A549 (cell line): ENCODE results near the gene RELN. TPM values are rescaled to one million over a fixed set of nuclear protein-coding genes. Genes with fewer than 3 reads are reported as not detected.
A peak's percentile ranks its signal among the peaks of the same experiment; 100 is the strongest.

ENCODE experiments used
- ATAC-seq, 2 experiments: fragments of 200-7000 bp in 1 of 2; fragments of >200 bp in 1 of 2; cut with Nextera tagmentation in 1 of 2; cut with Tn5 transposase in 1 of 2; 3 replicates each; pipeline versions ENCODE4 v1.8.0 to v1.9.1; 2018 to 2020; ENCODE audit warnings: mild to moderate bottlenecking in 1 of 2, moderate library complexity in 1 of 2
- CTCF ChIA-PET: fragments of 300-600 bp; sonication (Branson Sonifier 250); formaldehyde crosslinking; extraction: SDS; loops from one replicate; lab custom pipeline; 2021; ENCODE audit warnings: antibody characterized with exemption, inconsistent platforms; lab: Yijun Ruan, JAX
- POLR2A ChIA-PET: fragments of 350-600 bp; formaldehyde crosslinking; extraction: SDS; loops from one replicate; lab custom pipeline; 2021; ENCODE audit warnings: antibody characterized with exemption, inconsistent platforms; lab: Yijun Ruan, JAX
- DNase-seq, 2 experiments: peaks; one replicate each; pipeline versions ENCODE4 v3.0.0 to v3.0.0-alpha.2; 2011 to 2016; ENCODE audit warnings: low read depth in 1 of 2, low spot score in 1 of 2
- FAIRE-seq: peaks from 2 replicates; lab custom pipeline; 2011; peaks lifted over from hg19 to GRCh38; lab: Jason Lieb, UNC
- H3K27ac ChIP-seq, 2 experiments: fragments of >200 bp; sonication (Bioruptor Twin); formaldehyde crosslinking; 3 replicates each; pipeline ENCODE4 v1.5.1; 2016 to 2017
- H3K4me1 ChIP-seq: fragments of >200 bp; sonication (Bioruptor Twin); formaldehyde crosslinking; 3 replicates; pipeline ENCODE4 v1.6.1; 2016
- H3K4me2 ChIP-seq: fragments of >200 bp; sonication (Bioruptor Twin); formaldehyde crosslinking; 3 replicates; pipeline ENCODE4 v1.6.1; 2016
- H3K4me3 ChIP-seq: fragments of >200 bp; sonication (Bioruptor Twin); formaldehyde crosslinking; 3 replicates; pipeline ENCODE4 v1.5.1; 2016
- H3K9me3 ChIP-seq: fragments of >200 bp; sonication (Bioruptor Twin); formaldehyde crosslinking; 3 replicates; pipeline ENCODE4 v1.6.1; 2016
- CEBPB ChIP-seq, 2 experiments: fragments of >200 bp in 1 of 2; sonication (Bioruptor Twin) in 1 of 2; formaldehyde crosslinking in 1 of 2; IDR thresholded peaks; 2 replicates each; pipeline ENCODE4 v1.6.1; 2012 to 2016
- CTCF ChIP-seq: fragments of >200 bp; sonication (Bioruptor Twin); formaldehyde crosslinking; IDR thresholded peaks from 3 replicates; pipeline ENCODE4 v1.5.1; 2016
- E2F6 ChIP-seq: IDR thresholded peaks from 2 replicates; pipeline ENCODE4 v1.6.1; 2012; ENCODE audit warnings: low read depth, borderline replicate concordance
- EHMT2 ChIP-seq: fragments of 200-600 bp; sonication (generic); IDR thresholded peaks from 2 replicates; pipeline ENCODE4 v1.6.1; 2016; ENCODE audit warnings: antibody characterized with exemption, low read depth, mild to moderate bottlenecking, moderate library complexity
- ELK1 ChIP-seq: fragments of 150-350 bp; IDR thresholded peaks from 2 replicates; pipeline ENCODE4 v1.6.1; 2014; ENCODE audit warnings: low read depth, mild to moderate bottlenecking, low read length
- EP300 ChIP-seq, 2 experiments: fragments of >200 bp; sonication (Bioruptor Twin); formaldehyde crosslinking; IDR thresholded peaks; 2 replicates in 1 of 2; 3 replicates in 1 of 2; pipeline ENCODE4 v1.6.1; 2016 to 2017
- FOSB ChIP-seq: fragments of 250-450 bp; sonication (Bioruptor Pico); IDR thresholded peaks from 2 replicates; pipeline ENCODE4 v1.5.0; 2020; ENCODE audit warnings: mild to moderate bottlenecking, moderate library complexity
- FOSL2 ChIP-seq, 2 experiments: fragments of 450-650 bp in 1 of 2; fragments of >200 bp in 1 of 2; sonication (Bioruptor Twin) in 1 of 2; formaldehyde crosslinking; IDR thresholded peaks; 2 replicates each; pipeline versions ENCODE4 v1.5.0 to v1.6.1; 2016 to 2020; ENCODE audit warnings: mild to moderate bottlenecking in 1 of 2, moderate library complexity in 1 of 2
- HDAC2 ChIP-seq: fragments of 200-600 bp; sonication (generic); IDR thresholded peaks from 2 replicates; pipeline ENCODE4 v1.6.1; 2016
- HEYL ChIP-seq: fragments of 250-450 bp; sonication (Bioruptor Pico); IDR thresholded peaks from 2 replicates; pipeline ENCODE4 v1.8.0; 2021; ENCODE audit warnings: mild to moderate bottlenecking, moderate library complexity
- HOXA7 ChIP-seq: fragments of 250-450 bp; sonication (Bioruptor Pico); IDR thresholded peaks from 2 replicates; pipeline ENCODE4 v1.5.0; 2020; ENCODE audit warnings: mild to moderate bottlenecking, moderate library complexity
- HOXB5 ChIP-seq: fragments of 250-450 bp; sonication (Bioruptor Pico); IDR thresholded peaks from 2 replicates; pipeline ENCODE4 v1.5.0; 2020; ENCODE audit warnings: mild to moderate bottlenecking, moderate library complexity
- JUNB ChIP-seq: fragments of >200 bp; sonication (Bioruptor Twin); formaldehyde crosslinking; IDR thresholded peaks from 2 replicates; pipeline ENCODE4 v1.6.1; 2016
- KDM5A ChIP-seq: fragments of 200-600 bp; sonication (generic); IDR thresholded peaks from 2 replicates; pipeline ENCODE4 v1.6.1; 2016; ENCODE audit warnings: antibody characterized with exemption, mild to moderate bottlenecking
- MAX ChIP-seq: IDR thresholded peaks from 2 replicates; pipeline ENCODE4 v1.6.1; 2012
- NR3C1 ChIP-seq: fragments of >200 bp; sonication (Bioruptor Twin); formaldehyde crosslinking; IDR thresholded peaks from 3 replicates; pipeline ENCODE4 v1.6.1; 2017
- PBX3 ChIP-seq: IDR thresholded peaks from 2 replicates; pipeline ENCODE4 v1.6.1; 2012
- PHF8 ChIP-seq: fragments of 200-600 bp; sonication (generic); IDR thresholded peaks from 2 replicates; pipeline ENCODE4 v1.6.1; 2016; ENCODE audit warnings: low read depth, mild to moderate bottlenecking, antibody characterized with exemption, moderate library complexity, borderline replicate concordance
- RAD21 ChIP-seq, 2 experiments: fragments of >200 bp in 1 of 2; sonication (Bioruptor Twin) in 1 of 2; formaldehyde crosslinking in 1 of 2; IDR thresholded peaks in 1 of 2; conservative IDR thresholded peaks in 1 of 2; 2 replicates in 1 of 2; 3 replicates in 1 of 2; pipeline ENCODE4 v1.6.1; 2012 to 2018; ENCODE audit warnings: inconsistent platforms in 1 of 2
- RCOR1 ChIP-seq: fragments of 150-350 bp; IDR thresholded peaks from 2 replicates; pipeline ENCODE4 v1.6.1; 2014; ENCODE audit warnings: antibody characterized with exemption, low read length, low read depth
- REST ChIP-seq: fragments of 200-600 bp; sonication (generic); IDR thresholded peaks from 2 replicates; pipeline ENCODE4 v1.6.1; 2016; ENCODE audit warnings: antibody characterized with exemption, mild to moderate bottlenecking, moderate library complexity
- TP53 ChIP-seq: fragments of 250-450 bp; sonication (Bioruptor Pico); IDR thresholded peaks from 2 replicates; pipeline ENCODE4 v1.5.0; 2021; ENCODE audit warnings: mild to moderate bottlenecking, moderate library complexity
- USF2 ChIP-seq: fragments of 450-650 bp; IDR thresholded peaks from 2 replicates; pipeline ENCODE4 v1.6.1; 2014; ENCODE audit warnings: antibody characterized with exemption
- WGBS: methylation state at CpG from one replicate; pipeline ENCODE4 v1.1.6; 2017; ENCODE audit errors: missing lambda C conversion rate; 5-methylcytosine and 5-hydroxymethylcytosine counted together
- polyA plus RNA-seq, 4 experiments: library from polyadenylated mRNA; depleted of rRNA in 3 of 4; stranded (reverse); fragments of >200 nt; fragmentation: RNase III in 1 of 4; extraction: RNeasy Plus Mini Kit Qiagen cat#74134 plus additional on column Dnase treatment in 1 of 4; gene quantifications; 2 replicates in 3 of 4; 3 replicates in 1 of 4; pipeline ENCODE4 v1.2.3, GENCODE V29; 2011 to 2017

The RELN gene
- polyA plus RNA-seq, 2 of the 4 experiments (the other 2 are of a cell fraction) = not detected

- TF ChIP-seq ELK1 (no peak), HOXB5 (CRISPR knock-in tag) (no peak), FOSB (CRISPR knock-in tag) (no peak), USF2 (no peak)
- TF ChIP-seq, all 56 proteins: peak for 0
Observed at GRCh38 chr7:103695521-103695920, 293.9 kb downstream of the RELN start (continued).

GRCh38 chr7:103694304-103694703 is 295.2 kb downstream of the RELN start:
- DNase-seq (no peak), FAIRE-seq (peak; percentile 70), ATAC-seq (no peak)
- Histone ChIP-seq H3K4me3 (no peak overlapping the region), H3K4me1 (no peaks in the 10 kb centered on the region), H3K4me2 (no peak overlapping the region), H3K9me3 (no peaks in the 10 kb centered on the region), H3K27ac (no peak overlapping the region)
- TF ChIP-seq REST (no peak), E2F6 (no peak), KDM5A (no peak), EP300 (IDR thresholded peaks at IDR 0.05) (no peak), EHMT2 (no peak), JUNB (no peak)
- 57% methylated on average over 4 of the region's 4 CpGs for WGBS
- POLR2A ChIA-PET = no interaction called here
- CTCF ChIA-PET = no interaction called here

- DNase-seq (no peak), FAIRE-seq (no peak), ATAC-seq (no peak)
- no peak overlapping the region for H3K4me3 ChIP-seq
- no peak overlapping the region for H3K27ac ChIP-seq
- no peaks in the 10 kb centered on the region for H3K4me1 ChIP-seq
- no peaks in the 10 kb centered on the region for H3K9me3 ChIP-seq
- no peak overlapping the region for H3K4me2 ChIP-seq
- WGBS = 13% methylated on average over 4 of the region's 4 CpGs
- ChIA-PET CTCF (interaction anchor here (1.3 to 1.5 kb wide), 2 partner anchors 9 to 117 kb away, joined by 3 read pairs; no protein-coding TSS in a partner anchor), POLR2A (no interaction called here)
- TF ChIP-seq PBX3 (no peak), NR3C1 (no peak), CTCF (no peak), MAX (no peak), PHF8 (no peak), E2F6 (no peak), ELK1 (no peak), RAD21 (conservative IDR thresholded peaks at IDR 0.05 in 1 of 2, IDR thresholded peaks at IDR 0.05 in 1 of 2) (no peak), HEYL (no peak), HOXA7 (CRISPR knock-in tag) (no peak), TP53 (no peak), CEBPB (IDR thresholded peaks at IDR 0.05) (no peak), FOSL2 (IDR thresholded peaks at IDR 0.05) (no peak), FOSL2 (CRISPR knock-in tag; IDR thresholded peaks at IDR 0.05) (no peak), HDAC2 (no peak), RCOR1 (no peak)
Observed at GRCh38 chr7:103691291-103691690, 298.2 kb downstream of the RELN start.
